ENCODE measurements around the gene NOL9.

The NOL9 gene

DNA sequence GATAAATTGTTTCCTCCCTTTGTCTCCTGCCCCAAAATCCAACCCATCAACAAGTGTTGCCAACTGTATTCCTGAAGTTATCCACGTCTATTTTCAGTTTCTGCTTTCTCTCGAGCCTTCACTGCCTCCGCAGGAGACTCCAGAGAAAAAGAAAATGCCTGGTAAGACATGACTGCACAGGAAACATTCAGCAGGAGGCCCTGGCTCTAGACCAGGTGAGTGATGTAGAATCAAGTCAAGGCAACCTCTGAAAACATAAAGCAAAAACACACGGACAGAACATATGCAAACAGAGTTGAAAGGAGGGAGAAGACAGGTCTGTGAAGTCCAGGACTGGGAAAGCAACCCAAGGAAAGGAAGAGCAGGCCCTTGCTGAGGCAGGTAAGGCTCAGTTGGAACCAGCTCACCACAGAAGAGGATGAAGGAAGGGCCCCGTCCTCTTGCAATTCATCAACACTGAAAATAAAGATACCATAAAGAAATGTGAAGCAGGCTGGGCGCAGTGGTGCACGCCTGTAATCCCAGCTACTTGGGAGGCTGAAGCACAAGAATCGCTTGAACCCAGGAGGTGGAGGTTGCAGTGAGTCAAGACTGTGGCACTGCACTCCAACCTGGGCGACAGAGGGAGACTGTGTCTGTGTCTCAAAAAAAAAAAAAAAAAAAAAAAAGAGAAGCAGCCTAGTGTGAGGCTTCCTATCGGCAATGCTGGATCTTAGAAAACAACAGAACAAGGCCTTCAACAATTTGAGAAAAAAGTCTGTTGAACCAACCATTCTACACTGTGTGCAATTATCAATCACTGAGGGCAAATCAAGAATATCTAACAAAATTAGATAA, 8.8 kb downstream of the NOL9 start:
- H3K4me3 ChIP-seq (ENCODE audit: low read depth, low read length) = no peak overlapping the region
- TF ChIP-seq, protein P1, sequence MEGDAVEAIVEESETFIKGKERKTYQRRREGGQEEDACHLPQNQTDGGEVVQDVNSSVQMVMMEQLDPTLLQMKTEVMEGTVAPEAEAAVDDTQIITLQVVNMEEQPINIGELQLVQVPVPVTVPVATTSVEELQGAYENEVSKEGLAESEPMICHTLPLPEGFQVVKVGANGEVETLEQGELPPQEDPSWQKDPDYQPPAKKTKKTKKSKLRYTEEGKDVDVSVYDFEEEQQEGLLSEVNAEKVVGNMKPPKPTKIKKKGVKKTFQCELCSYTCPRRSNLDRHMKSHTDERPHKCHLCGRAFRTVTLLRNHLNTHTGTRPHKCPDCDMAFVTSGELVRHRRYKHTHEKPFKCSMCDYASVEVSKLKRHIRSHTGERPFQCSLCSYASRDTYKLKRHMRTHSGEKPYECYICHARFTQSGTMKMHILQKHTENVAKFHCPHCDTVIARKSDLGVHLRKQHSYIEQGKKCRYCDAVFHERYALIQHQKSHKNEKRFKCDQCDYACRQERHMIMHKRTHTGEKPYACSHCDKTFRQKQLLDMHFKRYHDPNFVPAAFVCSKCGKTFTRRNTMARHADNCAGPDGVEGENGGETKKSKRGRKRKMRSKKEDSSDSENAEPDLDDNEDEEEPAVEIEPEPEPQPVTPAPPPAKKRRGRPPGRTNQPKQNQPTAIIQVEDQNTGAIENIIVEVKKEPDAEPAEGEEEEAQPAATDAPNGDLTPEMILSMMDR (IDR thresholded peaks at IDR 0.05; ENCODE audit: low read depth, low read length) = no peak
- no peaks in the 10 kb centered on the region for H3K4me1 ChIP-seq
- H3K9me3 ChIP-seq = no peaks in the 10 kb centered on the region
- no peak for DNase-seq
- no peaks in the 10 kb centered on the region for H3K27me3 ChIP-seq
- H3K36me3 ChIP-seq = peaks cover 7% of the 10 kb centered on the region

DNA sequence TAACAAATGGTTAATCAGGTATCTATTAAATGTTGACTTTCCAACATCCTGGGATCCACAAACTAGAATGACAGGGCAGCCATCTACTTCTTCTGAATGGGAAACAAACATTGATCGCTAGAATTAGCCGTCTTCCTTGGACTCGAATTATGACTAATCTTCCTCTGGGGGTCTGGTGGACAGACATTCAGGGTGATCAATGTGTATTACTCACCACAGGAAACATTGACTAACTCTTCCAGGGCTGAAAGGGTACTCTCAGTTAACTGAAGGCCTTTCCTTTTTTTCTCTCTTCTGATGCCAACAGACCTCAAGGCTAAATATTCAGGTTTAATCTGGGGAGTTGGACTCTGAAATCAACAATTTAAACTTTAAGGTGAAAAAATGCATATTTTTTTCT, 9.5 kb downstream of the NOL9 start:
- no peak for DNase-seq
- H3K36me3 ChIP-seq = peaks cover 7% of the 10 kb centered on the region
- TF ChIP-seq, protein P1 (IDR thresholded peaks at IDR 0.05; ENCODE audit: low read depth, low read length) = no peak

GRCh38 chr1:6538956-6539355, 15.4 kb downstream of the NOL9 start:
- TF ChIP-seq, protein P1 (IDR thresholded peaks at IDR 0.05; ENCODE audit: low read depth, low read length) = no peak
- Histone ChIP-seq H3K27me3 (no peaks in the 10 kb centered on the region), H3K4me3 (ENCODE audit: low read depth, low read length) (no peak overlapping the region), H3K9me3 (no peaks in the 10 kb centered on the region), H3K36me3 (no peaks in the 10 kb centered on the region; the same call in 1 of the 2 replicates), H3K4me1 (no peaks in the 10 kb centered on the region)
- no peak for DNase-seq

More for the DNA sequence above, 9.5 kb downstream of the NOL9 start:
- H3K27me3 ChIP-seq = no peaks in the 10 kb centered on the region
- no peaks in the 10 kb centered on the region for H3K4me1 ChIP-seq
- no peak overlapping the region for H3K4me3 ChIP-seq (ENCODE audit: low read depth, low read length)
- no peaks in the 10 kb centered on the region for H3K9me3 ChIP-seq

DNA sequence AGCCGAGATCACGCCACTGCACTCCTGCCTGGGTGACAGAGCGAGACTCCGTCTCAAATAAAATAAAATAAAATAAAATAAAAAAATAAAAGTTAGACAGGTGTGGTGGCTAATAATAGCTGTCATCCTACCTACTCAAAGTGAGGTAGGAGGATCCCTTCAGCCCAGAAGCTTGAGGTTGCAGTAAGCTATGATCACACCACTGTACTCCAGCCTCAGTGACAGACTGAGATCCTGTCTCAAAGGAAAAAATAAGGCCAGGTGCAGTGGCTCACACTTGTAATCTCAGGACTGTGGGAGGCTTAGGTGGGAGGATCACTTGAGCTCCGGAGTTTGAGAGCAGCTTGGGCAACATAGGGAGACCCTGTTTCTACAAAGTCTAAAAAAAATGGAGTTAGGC, 18.0 kb downstream of the NOL9 start:
- peaks cover 17% of the 10 kb centered on the region for H3K36me3 ChIP-seq
- no peak for DNase-seq
- H3K4me1 ChIP-seq = no peaks in the 10 kb centered on the region
- no peak overlapping the region for H3K4me3 ChIP-seq (ENCODE audit: low read depth, low read length)
- TF ChIP-seq, protein P1 (IDR thresholded peaks at IDR 0.05; ENCODE audit: low read depth, low read length) = no peak
- no peaks in the 10 kb centered on the region for H3K27me3 ChIP-seq
- H3K9me3 ChIP-seq = no peaks in the 10 kb centered on the region

DNA sequence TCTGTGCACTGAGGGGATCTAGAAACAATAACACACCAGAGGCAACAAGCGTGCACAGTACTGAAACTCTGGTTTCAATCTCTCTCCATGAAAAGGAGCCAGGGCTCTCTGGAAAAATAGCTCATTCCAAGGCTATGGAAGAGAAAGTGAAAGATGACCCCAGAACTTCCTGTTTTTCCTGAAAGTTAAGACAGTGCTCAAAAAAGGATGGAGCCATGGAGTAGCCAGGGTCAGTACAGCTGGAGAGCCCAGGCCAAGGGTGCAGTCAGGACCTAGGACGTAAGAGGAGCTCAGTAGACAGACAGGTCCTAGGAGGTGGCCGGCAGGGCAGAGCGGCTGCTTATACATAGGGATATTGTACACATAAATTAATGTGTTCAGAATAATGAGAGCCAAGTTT, 19.1 kb downstream of the NOL9 start:
- Histone ChIP-seq H3K36me3 (peaks cover 19% of the 10 kb centered on the region), H3K4me3 (ENCODE audit: low read depth, low read length) (no peak overlapping the region)

More for the DNA sequence above, 19.1 kb downstream of the NOL9 start:
- Histone ChIP-seq H3K27me3 (no peaks in the 10 kb centered on the region), H3K9me3 (no peaks in the 10 kb centered on the region), H3K4me1 (no peaks in the 10 kb centered on the region)
- TF ChIP-seq, protein P1 (IDR thresholded peaks at IDR 0.05; ENCODE audit: low read depth, low read length) = no peak
- no peak for DNase-seq
